COLO829 (cell line): ENCODE measurements around the gene PXK.
"Not testable (repeated sequence)": the region's sequence is repeated elsewhere in the genome, so short reads cannot be mapped to it uniquely, and the experiment has no call there.

Experiments
- DNase-seq: peaks from one replicate; pipeline ENCODE4 v3.0.0; 2012; ENCODE audit warnings: low spot score

The PXK gene

GRCh38 chr3:58323529-58324390, 8.9 kb upstream of the PXK start:
- no peak for DNase-seq

GRCh38 chr3:58324391-58325390, 8.0 kb upstream of the PXK start:
- DNase-seq, result no peak

- no peak for DNase-seq
Observed at GRCh38 chr3:58325525-58325992, 7.1 kb upstream of the PXK start.

- no peak for DNase-seq
Observed at GRCh38 chr3:58326267-58326900, 6.3 kb upstream of the PXK start.

GRCh38 chr3:58329150-58329921, 3.4 kb upstream of the PXK start:
- DNase-seq, result no peak

- DNase-seq, result no peak
Observed at GRCh38 chr3:58329922-58330413, 2.7 kb upstream of the PXK start.

- no peak for DNase-seq
Observed at GRCh38 chr3:58331593-58332152, 1.0 kb upstream of the PXK start.

GRCh38 chr3:58333206-58334012, 717 bp downstream of the PXK start:
- DNase-seq, result peak; percentile 32

- peak; percentile 85 for DNase-seq
Observed at GRCh38 chr3:58334013-58334321, 1.3 kb downstream of the PXK start.

GRCh38 chr3:58334506-58334884, 1.8 kb downstream of the PXK start:
- DNase-seq, result no peak

- DNase-seq, result no peak
Observed at GRCh38 chr3:58335652-58335947, 2.9 kb downstream of the PXK start.

GRCh38 chr3:58336135-58336882, 3.6 kb downstream of the PXK start:
- DNase-seq, result no peak

GRCh38 chr3:58337190-58337589, 4.5 kb downstream of the PXK start:
- DNase-seq, result no peak

GRCh38 chr3:58339146-58339545, 6.5 kb downstream of the PXK start:
- DNase-seq, result not testable (repeated sequence)

GRCh38 chr3:58340594-58341244, 8.0 kb downstream of the PXK start:
- no peak for DNase-seq

- DNase-seq, result no peak
Observed at GRCh38 chr3:58341376-58341775, 8.7 kb downstream of the PXK start.

GRCh38 chr3:58342676-58343075, 10.0 kb downstream of the PXK start:
- no peak for DNase-seq

GRCh38 chr3:58345457-58345856, 12.8 kb downstream of the PXK start:
- no peak for DNase-seq

GRCh38 chr3:58346368-58346767, 13.7 kb downstream of the PXK start:
- no peak for DNase-seq
